ENCODE results near the gene SRP9.
"Not testable (repeated sequence)": the region's sequence is repeated elsewhere in the genome, so short reads cannot be mapped to it uniquely, and the experiment has no call there.

The SRP9 gene

DNA sequence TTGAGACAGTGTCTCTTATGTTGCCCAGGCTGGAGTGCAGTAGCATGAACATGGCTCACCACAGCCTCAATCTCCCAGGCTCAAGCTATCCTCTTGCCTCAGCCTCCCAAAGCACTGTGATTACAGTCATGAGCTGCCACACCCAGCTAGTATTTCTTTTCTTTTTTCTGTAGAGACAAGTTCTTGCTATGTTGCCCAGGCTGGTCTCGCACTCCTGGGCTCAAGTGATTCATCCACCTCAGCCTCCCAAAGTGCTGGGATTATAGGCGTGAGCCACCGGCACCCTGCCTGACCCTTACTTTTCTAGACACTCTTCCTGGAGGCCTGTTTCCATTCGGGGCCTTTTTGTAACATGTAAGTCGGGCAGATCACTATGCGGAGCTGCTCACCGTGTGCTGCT lies 30.1 kb upstream of the SRP9 start:
- H3K9me3 ChIP-seq (ENCODE audit: low read length), result no peaks in the 10 kb centered on the region
- H3K27me3 ChIP-seq (ENCODE audit: insufficient read depth, low read length), result peaks cover 5% of the 10 kb centered on the region
- H2AFZ ChIP-seq (ENCODE audit: low read depth, low read length), result no peak overlapping the region
- peaks cover 6% of the 10 kb centered on the region for H3K4me1 ChIP-seq (ENCODE audit: insufficient read depth, low read length)
- H3K4me3 ChIP-seq (ENCODE audit: low read length), result no peak overlapping the region
- no peaks in the 10 kb centered on the region for H3K36me3 ChIP-seq (ENCODE audit: insufficient read depth, low read length)

DNA sequence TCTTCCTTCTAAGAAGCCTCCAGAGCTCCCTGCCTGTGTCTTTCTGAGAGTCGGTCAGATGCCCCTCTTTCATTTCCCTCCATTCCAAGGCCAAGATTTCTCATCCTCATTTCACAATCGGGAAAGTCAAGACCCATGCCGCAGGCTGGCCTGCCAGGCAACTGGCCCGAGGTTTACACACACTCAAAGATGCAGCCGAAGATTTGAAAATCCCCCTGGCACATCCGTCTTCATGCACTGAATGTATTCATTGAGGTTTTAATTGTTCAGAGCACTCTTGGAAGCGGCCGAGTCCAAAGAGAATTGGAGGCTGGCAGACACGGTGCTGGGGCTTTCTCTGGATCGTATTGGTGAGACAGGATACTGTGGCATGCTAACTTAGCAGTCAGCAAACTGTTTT lies 29.1 kb upstream of the SRP9 start:
- Histone ChIP-seq H3K4me3 (ENCODE audit: low read length) (no peak overlapping the region), H3K4me1 (ENCODE audit: insufficient read depth, low read length) (peaks cover 6% of the 10 kb centered on the region), H3K36me3 (ENCODE audit: insufficient read depth, low read length) (no peaks in the 10 kb centered on the region), H2AFZ (ENCODE audit: low read depth, low read length) (no peak overlapping the region), H3K9me3 (ENCODE audit: low read length) (no peaks in the 10 kb centered on the region), H3K27me3 (ENCODE audit: insufficient read depth, low read length) (peaks cover 5% of the 10 kb centered on the region)

DNA sequence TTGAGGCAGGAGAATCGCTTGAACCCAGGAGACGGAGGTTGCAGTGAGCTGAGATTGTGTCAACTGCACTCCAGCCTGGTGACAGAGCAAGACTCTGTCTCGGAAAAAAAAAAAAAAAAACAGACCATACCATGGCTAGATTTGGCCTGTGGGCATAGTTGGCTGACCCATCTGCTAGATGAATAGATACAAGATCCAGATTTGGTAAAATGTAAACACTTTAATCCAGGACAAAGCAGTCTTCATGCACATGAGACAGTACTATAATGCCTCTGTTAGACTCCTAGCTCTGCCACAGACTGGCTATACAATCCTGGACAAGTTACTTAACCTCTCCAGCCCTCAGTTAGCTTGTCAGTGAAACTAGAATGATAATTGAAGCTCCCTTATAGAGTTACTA lies 27.9 kb upstream of the SRP9 start:
- no peaks in the 10 kb centered on the region for H3K36me3 ChIP-seq (ENCODE audit: insufficient read depth, low read length)
- no peak overlapping the region for H2AFZ ChIP-seq (ENCODE audit: low read depth, low read length)
- peaks cover 6% of the 10 kb centered on the region for H3K4me1 ChIP-seq (ENCODE audit: insufficient read depth, low read length)
- H3K27me3 ChIP-seq (ENCODE audit: insufficient read depth, low read length), result peaks cover 5% of the 10 kb centered on the region
- no peaks in the 10 kb centered on the region for H3K9me3 ChIP-seq (ENCODE audit: low read length)
- H3K4me3 ChIP-seq (ENCODE audit: low read length), result no peak overlapping the region

DNA sequence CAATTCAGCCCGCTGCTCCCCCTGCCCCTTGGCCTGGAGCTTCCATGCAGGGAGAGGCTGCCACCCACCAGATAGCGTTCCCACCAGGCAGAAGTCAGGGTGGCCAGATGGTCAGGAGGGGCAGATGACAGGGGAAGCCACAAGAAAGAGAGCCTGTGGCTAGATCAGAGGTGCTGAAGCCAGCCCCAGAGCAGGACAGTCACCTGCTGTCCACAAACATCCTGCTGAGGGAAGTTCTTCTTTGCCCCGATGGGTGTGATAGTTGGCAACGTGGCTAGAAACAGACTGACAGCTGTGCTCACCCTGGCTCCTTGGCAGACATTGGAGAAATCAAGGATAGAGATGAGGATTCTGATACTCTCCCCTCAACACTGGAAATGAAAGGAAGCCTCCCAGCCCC lies 27.2 kb upstream of the SRP9 start:
- H3K36me3 ChIP-seq (ENCODE audit: insufficient read depth, low read length), result no peaks in the 10 kb centered on the region
- H3K27me3 ChIP-seq (ENCODE audit: insufficient read depth, low read length), result peaks cover 5% of the 10 kb centered on the region
- H2AFZ ChIP-seq (ENCODE audit: low read depth, low read length), result no peak overlapping the region
- peaks cover 6% of the 10 kb centered on the region for H3K4me1 ChIP-seq (ENCODE audit: insufficient read depth, low read length)
- no peak overlapping the region for H3K4me3 ChIP-seq (ENCODE audit: low read length)
- no peaks in the 10 kb centered on the region for H3K9me3 ChIP-seq (ENCODE audit: low read length)

DNA sequence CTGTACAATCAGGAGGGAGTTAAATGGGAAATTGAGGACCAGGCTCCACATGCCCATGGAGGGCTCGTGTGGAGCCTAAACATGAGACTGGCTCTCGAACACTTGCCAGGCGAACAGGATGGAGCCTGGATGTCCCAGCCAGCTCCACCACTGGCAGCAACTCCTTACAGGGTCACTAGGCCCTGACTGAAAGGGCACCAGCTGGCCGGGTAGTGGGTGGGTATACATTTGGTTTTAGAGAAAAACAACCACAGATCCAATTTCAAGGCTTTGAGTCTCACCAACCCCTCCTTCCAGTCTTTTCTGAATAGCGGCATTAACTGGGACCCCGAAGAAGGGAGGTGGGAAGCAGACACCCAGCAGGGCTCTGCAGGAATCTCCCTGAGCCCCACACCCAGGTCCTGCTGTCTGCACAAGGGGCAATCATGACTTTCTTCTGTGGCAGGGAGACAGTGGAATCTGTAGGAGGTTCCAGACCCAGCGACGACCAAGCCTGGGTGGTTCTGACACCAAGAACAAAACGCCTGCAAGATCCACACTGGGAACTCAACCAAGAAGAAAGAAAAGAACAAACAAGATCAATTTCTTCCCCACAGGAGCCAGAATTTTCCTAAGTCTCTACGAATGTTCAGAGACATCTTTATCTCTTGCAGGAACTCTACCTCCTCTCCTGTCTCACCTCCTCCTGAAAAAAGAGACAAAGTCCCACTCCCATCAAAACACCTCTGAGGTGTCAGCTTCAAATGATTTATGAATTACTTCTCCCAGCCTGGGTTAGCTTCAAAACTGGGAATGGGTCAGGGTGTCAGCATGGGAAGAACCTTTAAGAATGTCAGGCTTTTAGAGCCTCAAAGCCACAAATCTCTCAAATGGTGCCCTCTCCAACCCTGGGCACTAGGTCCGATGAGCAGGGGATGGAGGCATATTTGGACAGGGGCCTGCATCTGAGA lies 26.5 kb upstream of the SRP9 start:
- Histone ChIP-seq H3K4me1 (ENCODE audit: insufficient read depth, low read length) (peaks cover 6% of the 10 kb centered on the region), H3K4me3 (ENCODE audit: low read length) (no peak overlapping the region), H3K27me3 (ENCODE audit: insufficient read depth, low read length) (no peaks in the 10 kb centered on the region), H3K9me3 (ENCODE audit: low read length) (no peaks in the 10 kb centered on the region), H3K36me3 (ENCODE audit: insufficient read depth, low read length) (no peaks in the 10 kb centered on the region), H2AFZ (ENCODE audit: low read depth, low read length) (no peak overlapping the region)

DNA sequence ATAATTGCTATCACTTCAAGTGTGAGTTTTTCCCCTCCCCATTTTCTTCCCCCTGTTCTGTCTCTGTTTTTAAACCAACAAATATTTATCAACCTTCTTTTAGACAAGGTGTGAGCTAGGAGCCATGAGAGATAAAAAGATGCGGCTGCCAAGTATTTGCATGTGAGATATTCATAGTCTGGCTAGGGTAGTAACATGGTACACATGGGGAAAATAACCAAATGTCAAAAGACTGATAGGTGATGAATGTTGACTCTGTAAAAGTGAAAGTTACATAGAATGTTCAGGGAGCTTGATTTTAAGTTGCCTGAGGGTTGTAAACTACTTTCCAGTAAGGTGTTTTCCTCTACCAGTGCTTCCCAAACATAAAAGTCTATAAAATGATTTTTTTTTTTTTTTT lies 25.4 kb upstream of the SRP9 start:
- Histone ChIP-seq H3K4me1 (ENCODE audit: insufficient read depth, low read length) (no peaks in the 10 kb centered on the region), H3K4me3 (ENCODE audit: low read length) (no peak overlapping the region), H2AFZ (ENCODE audit: low read depth, low read length) (no peak overlapping the region), H3K27me3 (ENCODE audit: insufficient read depth, low read length) (no peaks in the 10 kb centered on the region), H3K9me3 (ENCODE audit: low read length) (no peaks in the 10 kb centered on the region), H3K36me3 (ENCODE audit: insufficient read depth, low read length) (no peaks in the 10 kb centered on the region)

DNA sequence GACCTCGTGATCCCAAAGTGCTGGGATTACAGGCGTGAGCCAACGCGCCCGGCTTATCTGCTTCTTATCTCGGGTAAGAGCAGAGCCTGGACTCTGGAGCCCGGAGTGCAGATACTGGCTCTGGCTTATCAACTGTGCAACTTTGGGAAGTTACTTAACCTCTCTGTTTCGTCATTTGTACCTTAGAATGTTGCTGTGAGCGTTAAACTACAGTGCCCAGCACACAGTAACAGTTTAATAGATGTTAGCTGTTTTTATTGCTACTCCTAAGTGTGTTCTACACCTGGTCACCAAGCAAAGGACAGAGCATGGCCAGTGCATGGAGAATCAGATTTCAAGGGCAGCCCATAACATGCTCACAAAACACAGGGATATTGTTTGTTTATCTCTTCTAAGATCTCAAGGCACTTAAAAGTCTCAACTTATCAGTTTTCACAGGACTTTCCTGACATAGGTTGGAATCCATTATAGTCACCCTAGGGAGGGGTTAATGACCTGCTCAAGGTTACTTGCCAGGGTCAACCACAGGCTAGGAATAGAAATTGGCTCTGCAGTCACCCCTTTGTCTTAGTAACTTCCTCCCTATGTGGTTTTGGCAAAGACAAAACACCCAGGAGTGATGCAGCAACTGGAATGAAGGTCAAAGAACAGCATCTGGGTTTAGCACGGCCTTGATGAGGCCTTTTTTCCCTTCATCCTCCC lies 22.5 kb upstream of the SRP9 start:
- Histone ChIP-seq H2AFZ (ENCODE audit: low read depth, low read length) (no peak overlapping the region), H3K4me3 (ENCODE audit: low read length) (no peak overlapping the region), H3K9me3 (ENCODE audit: low read length) (no peaks in the 10 kb centered on the region), H3K27me3 (ENCODE audit: insufficient read depth, low read length) (no peaks in the 10 kb centered on the region), H3K4me1 (ENCODE audit: insufficient read depth, low read length) (no peaks in the 10 kb centered on the region), H3K36me3 (ENCODE audit: insufficient read depth, low read length) (no peaks in the 10 kb centered on the region)

DNA sequence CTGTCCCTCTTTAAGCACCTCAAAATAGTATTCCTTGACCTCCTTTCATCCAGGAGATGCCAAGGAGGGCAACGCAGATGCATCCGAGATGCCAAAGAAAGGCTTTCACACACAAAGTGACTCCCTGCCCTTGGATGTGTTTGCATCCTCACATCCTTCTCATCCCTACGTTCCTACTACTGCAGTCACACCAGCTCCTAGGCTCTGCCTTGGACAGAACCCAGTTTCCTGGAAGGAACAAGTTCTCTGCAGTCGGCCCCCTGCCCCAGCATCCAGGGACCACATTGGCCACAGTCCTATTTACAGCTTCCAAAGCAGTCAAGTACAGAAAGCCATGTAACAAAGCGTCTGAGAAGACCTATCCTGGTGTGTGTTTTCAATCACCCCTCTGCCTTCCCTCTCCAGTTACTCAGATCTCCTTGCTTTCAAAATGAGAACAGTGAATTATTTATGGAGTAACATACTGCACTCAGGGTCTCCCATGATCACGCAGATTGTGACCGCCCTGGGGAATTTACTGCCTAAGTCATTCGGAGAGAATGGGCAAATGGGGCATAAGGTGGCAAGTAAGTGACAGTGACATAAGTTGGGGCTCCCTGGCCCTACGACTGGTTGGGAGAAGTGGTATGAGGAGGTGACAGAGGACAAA lies 21.8 kb upstream of the SRP9 start:
- no peaks in the 10 kb centered on the region for H3K9me3 ChIP-seq (ENCODE audit: low read length)

DNA sequence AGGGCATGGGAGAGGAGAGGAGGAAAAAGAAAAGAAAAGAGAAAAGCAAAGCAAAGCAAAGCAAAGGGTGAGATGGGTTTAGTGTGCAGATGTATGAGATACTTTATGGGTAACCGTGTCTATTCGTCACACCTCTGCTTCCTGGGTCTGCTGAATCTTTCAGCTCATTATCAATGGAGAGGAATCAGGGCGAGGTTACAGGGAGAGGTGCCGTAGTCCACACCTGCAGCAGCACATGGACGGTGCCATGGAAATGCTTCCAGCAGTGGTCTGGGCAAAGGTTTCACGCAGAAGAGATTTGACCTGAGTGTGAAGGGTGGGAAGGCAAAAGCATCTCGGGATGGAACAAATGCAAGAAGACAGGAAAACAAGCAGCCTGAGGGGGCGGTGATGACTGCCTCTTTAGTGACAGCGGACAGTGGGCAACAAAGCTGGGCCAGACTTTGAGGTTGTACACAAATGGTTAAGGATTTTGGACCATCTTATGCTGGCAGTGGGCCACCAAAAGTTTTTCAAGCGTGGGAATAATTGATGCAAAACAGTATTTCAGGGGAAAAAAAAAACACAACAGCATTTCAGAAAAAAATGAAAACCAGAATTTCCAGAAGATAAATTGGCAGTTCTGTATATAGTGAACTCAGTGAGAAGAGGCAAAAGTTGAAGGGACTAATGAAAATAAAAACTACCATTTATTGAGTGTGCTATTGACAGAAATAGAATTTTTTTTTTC lies 19.5 kb upstream of the SRP9 start:
- H3K36me3 ChIP-seq (ENCODE audit: insufficient read depth, low read length), result no peaks in the 10 kb centered on the region
- no peak overlapping the region for H2AFZ ChIP-seq (ENCODE audit: low read depth, low read length)
- peaks cover 7% of the 10 kb centered on the region for H3K4me1 ChIP-seq (ENCODE audit: insufficient read depth, low read length)
- no peak overlapping the region for H3K4me3 ChIP-seq (ENCODE audit: low read length)
- H3K27me3 ChIP-seq (ENCODE audit: insufficient read depth, low read length), result no peaks in the 10 kb centered on the region
- H3K9me3 ChIP-seq (ENCODE audit: low read length), result no peaks in the 10 kb centered on the region

More for the DNA sequence above, 21.8 kb upstream of the SRP9 start:
- no peak overlapping the region for H2AFZ ChIP-seq (ENCODE audit: low read depth, low read length)
- no peak overlapping the region for H3K4me3 ChIP-seq (ENCODE audit: low read length)
- H3K36me3 ChIP-seq (ENCODE audit: insufficient read depth, low read length), result no peaks in the 10 kb centered on the region
- no peaks in the 10 kb centered on the region for H3K27me3 ChIP-seq (ENCODE audit: insufficient read depth, low read length)
- H3K4me1 ChIP-seq (ENCODE audit: insufficient read depth, low read length), result no peaks in the 10 kb centered on the region

DNA sequence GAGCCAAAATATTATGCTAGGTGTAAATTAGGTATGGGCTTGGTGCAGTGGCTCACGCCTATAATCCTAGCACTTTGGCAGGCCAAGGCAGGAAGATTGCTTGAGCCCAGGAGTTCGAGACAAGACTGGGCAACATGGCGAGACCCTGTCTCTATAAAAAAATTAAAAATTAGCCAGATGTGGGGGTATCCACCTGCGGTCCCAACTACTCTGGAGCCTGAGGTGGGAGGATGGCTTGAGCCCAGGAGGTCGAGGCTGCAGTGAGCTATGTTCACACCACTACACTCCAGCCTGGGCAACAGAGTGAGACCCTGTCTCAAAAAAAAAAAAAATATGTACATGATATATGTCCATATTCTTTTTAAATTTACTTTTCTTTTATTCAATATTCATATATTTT lies 17.7 kb upstream of the SRP9 start:
- H3K4me1 ChIP-seq (ENCODE audit: insufficient read depth, low read length); H3K4me3 ChIP-seq (ENCODE audit: low read length); H2AFZ ChIP-seq (ENCODE audit: low read depth, low read length); H3K36me3 ChIP-seq (ENCODE audit: insufficient read depth, low read length); H3K27me3 ChIP-seq (ENCODE audit: insufficient read depth, low read length); H3K9me3 ChIP-seq (ENCODE audit: low read length): not testable (repeated sequence)

DNA sequence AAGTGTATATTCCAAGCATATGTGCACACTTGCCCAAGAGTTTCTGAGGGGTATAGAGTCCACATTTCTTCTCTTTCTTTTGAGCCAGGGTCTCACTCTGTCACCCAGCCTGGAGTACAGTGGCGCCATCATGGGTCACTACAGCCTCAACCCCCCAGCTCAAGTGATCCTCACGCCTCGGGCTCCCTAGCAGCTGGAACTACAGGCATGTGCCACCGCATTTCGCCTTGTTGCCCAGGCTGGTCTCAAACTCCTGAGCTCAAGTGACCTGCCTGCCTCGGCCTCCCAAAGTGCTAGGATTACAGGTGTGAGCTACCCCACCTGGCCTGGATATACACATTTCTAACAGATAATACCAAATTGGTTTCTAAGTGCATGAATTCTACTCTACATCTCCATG lies 17.1 kb upstream of the SRP9 start:
- Histone ChIP-seq H3K4me1 (ENCODE audit: insufficient read depth, low read length) (peaks cover 7% of the 10 kb centered on the region), H3K27me3 (ENCODE audit: insufficient read depth, low read length) (no peaks in the 10 kb centered on the region), H3K9me3 (ENCODE audit: low read length) (no peaks in the 10 kb centered on the region), H3K36me3 (ENCODE audit: insufficient read depth, low read length) (no peaks in the 10 kb centered on the region), H2AFZ (ENCODE audit: low read depth, low read length) (no peak overlapping the region), H3K4me3 (ENCODE audit: low read length) (no peak overlapping the region)

DNA sequence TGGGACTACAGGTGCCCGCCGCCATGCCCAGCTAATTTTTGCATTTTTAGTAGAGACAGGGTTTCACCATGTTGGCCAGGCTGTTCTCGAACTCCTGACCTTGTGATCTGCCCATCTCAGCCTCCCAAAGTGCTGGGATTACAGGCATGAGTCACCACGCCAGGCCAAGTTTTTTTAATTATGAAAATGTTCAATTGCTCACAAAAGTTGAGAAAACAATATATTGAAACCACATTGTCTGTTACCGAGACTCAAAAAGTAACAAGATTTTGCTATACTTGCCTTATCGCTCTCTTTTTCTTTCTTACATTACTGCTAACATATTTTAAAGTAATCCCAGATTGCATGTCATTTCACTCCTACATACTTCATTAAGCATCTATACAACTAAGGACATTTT lies 16.2 kb upstream of the SRP9 start:
- H3K4me1 ChIP-seq (ENCODE audit: insufficient read depth, low read length); H2AFZ ChIP-seq (ENCODE audit: low read depth, low read length); H3K4me3 ChIP-seq (ENCODE audit: low read length); H3K27me3 ChIP-seq (ENCODE audit: insufficient read depth, low read length); H3K9me3 ChIP-seq (ENCODE audit: low read length); H3K36me3 ChIP-seq (ENCODE audit: insufficient read depth, low read length): not testable (repeated sequence)

DNA sequence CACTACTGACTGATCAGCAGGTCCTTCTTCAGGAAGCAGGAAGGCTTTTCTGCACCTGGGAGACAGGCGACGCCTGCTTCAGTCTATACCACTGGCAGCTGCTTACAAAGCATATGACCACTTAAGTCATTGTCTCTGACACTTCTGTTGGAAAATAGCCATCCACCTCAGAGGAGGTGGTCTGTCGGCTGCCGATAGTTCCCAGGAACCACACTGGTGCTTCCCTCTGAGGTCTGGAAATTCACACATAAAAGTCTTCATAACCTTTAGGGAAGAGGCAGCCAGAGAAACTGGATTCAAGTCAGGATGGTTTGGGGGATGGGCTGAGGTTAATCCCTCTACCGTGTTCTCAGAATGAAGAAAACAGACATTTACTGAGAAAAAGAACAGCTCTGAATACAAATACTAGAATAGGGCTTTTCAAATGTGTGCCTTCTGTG lies 15.6 kb upstream of the SRP9 start:
- peak overlapping the region; percentile 21 for H2AFZ ChIP-seq (ENCODE audit: low read depth, low read length)
- H3K4me3 ChIP-seq (ENCODE audit: low read length), result no peak overlapping the region
- no peaks in the 10 kb centered on the region for H3K36me3 ChIP-seq (ENCODE audit: insufficient read depth, low read length)
- H3K27me3 ChIP-seq (ENCODE audit: insufficient read depth, low read length), result no peaks in the 10 kb centered on the region
- peaks cover 7% of the 10 kb centered on the region for H3K4me1 ChIP-seq (ENCODE audit: insufficient read depth, low read length)
- H3K9me3 ChIP-seq (ENCODE audit: low read length), result no peaks in the 10 kb centered on the region
